Measurements from ENCODE around the gene SMAD4. TPM values are rescaled to one million over a fixed set of nuclear protein-coding genes. Genes with fewer than 3 reads are reported as not detected.
A peak's percentile ranks its signal among the peaks of the same experiment; 100 is the strongest.

The SMAD4 gene
- total RNA-seq (2021; ENCODE audit: unreplicated experiment) (96.3 TPM), Bru-seq, nascent RNA (percentile 92 among the genes with signal in this experiment), BruChase-seq, experiment 1, labeled RNA remaining after a 6-hour chase (percentile 96 among the genes with signal in this experiment), BruChase-seq, experiment 2, labeled RNA remaining after a 2-hour chase (percentile 94 among the genes with signal in this experiment)
- 55.6 and 61.8 TPM in 2 replicates for polyA plus RNA-seq (2012)
- long read RNA-seq, full-length matches to known transcripts, result 96 of 149 reads
- long read RNA-seq, partial matches to known transcripts, result 30 of 149 reads
- long read RNA-seq, other reads (novel, unspliced or antisense), result 23 of 149 reads

DNA sequence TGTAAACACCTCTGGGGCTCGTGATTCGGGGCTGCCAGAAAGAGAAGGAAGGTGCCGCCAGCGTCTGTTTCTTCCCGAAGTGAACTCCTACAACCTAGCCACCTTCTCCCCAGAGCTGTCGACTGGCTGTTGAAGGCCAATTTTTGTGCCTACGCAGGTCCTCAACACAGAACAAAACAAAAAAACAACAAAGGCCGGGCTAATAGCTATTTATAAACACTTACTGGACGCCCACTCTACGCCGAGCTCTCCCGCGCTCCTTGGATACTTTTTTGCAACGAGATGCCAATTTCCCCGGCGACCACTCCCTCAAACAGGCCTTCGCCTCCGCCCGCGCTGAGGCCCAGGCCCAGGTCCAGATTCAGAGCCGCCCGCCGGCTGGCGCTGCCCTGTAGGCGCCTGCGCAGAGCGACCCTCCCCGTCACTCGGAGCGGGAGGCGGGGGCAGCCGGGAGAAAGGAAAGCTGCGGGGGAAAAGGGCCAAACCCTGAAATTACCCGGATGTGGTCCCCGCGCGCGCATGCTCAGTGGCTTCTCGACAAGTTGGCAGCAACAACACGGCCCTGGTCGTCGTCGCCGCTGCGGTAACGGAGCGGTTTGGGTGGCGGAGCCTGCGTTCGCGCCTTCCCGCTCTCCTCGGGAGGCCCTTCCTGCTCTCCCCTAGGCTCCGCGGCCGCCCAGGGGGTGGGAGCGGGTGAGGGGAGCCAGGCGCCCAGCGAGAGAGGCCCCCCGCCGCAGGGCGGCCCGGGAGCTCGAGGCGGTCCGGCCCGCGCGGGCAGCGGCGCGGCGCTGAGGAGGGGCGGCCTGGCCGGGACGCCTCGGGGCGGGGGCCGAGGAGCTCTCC, at the start of gene SMAD4:
Gene SMAD4 (plus strand): TSS at position 520 of the 843 bp plus-strand sequence. CDS start 16,834 bp downstream, outside the sequence.
- H3K9me2 ChIP-seq (ENCODE audit: insufficient read depth), result no peaks in the 10 kb centered on the region
- peak; percentile 87 for ATAC-seq
- ChIA-PET POLR2A (interaction anchor here (0.6 to 1.0 kb wide), 2 partner anchors 63 to 168 kb away, joined by 3 read pairs; partner anchors contain the start of gene MEX3C), RAD21 (ENCODE audit: low non-redundant PET in 1 of 2, low total read pairs in 2 of 2, uncharacterized antibody in 2 of 2, unreplicated experiment in 2 of 2) (no interaction called here), CTCF (no interaction called here)
- BruUV-seq (replicated peaks), result TSS peak; percentile 66
- no peak within 1 kb of the TSS for H2AFZ ChIP-seq (ENCODE audit: low read depth, low read length, poor library complexity, severe bottlenecking)
- peak within 1 kb of the TSS; percentile 67 to 68 for H3K4me3 ChIP-seq (replicated peaks in 1 of 2; ENCODE audit: low read depth in 1 of 2, low read length in 2 of 2)
- H3K36me3 ChIP-seq (ENCODE audit: control insufficient read depth in 1 of 2, insufficient read depth in 2 of 2, low read length in 2 of 2), result peaks cover 3 to 5% of the 10 kb centered on the region in 2 experiments; a peak in 2 of 4 replicates
- no peaks in the 10 kb centered on the region for H3K27me3 ChIP-seq (ENCODE audit: insufficient read depth, low read length)
- peak within 1 kb of the TSS; percentile 86 for H3K4me2 ChIP-seq (ENCODE audit: low read length)
- H3K4me1 ChIP-seq (ENCODE audit: control insufficient read depth in 1 of 2, insufficient read depth in 2 of 2, low read length in 2 of 2), result peaks cover 14 to 31% of the 10 kb centered on the region in 2 experiments; a peak in 3 of 4 replicates
- intact Hi-C loops (cut with micrococcal nuclease), result loop anchor here (5.0 kb wide), 2 partner anchors 63 to 208 kb away; partner anchors contain the start of genes ELAC1 and MRO
- peaks cover 44% of the 10 kb centered on the region for H3K79me2 ChIP-seq (ENCODE audit: insufficient read depth, low read length)
- H3K9me3 ChIP-seq (ENCODE audit: control insufficient read depth in 1 of 2, insufficient read depth in 1 of 2, low read depth in 1 of 2, low read length in 2 of 2), result no peaks in the 10 kb centered on the region
- H3K27ac ChIP-seq (ENCODE audit: low read depth, low read length), result peak within 1 kb of the TSS; percentile 98
- H4K20me1 ChIP-seq (ENCODE audit: insufficient read depth), result peaks cover 22% of the 10 kb centered on the region
- peak within 1 kb of the TSS; percentile 66 for H3K9ac ChIP-seq (ENCODE audit: low read length)
- peak; percentile 86 for DNase-seq (ENCODE audit: low read depth, low spot score)
- TF ChIP-seq SIN3A (IDR thresholded peaks at IDR 0.05; ENCODE audit: low read depth), result peak; percentile 4; the same call in 1 of the 2 replicates
- TF ChIP-seq, protein P1, sequence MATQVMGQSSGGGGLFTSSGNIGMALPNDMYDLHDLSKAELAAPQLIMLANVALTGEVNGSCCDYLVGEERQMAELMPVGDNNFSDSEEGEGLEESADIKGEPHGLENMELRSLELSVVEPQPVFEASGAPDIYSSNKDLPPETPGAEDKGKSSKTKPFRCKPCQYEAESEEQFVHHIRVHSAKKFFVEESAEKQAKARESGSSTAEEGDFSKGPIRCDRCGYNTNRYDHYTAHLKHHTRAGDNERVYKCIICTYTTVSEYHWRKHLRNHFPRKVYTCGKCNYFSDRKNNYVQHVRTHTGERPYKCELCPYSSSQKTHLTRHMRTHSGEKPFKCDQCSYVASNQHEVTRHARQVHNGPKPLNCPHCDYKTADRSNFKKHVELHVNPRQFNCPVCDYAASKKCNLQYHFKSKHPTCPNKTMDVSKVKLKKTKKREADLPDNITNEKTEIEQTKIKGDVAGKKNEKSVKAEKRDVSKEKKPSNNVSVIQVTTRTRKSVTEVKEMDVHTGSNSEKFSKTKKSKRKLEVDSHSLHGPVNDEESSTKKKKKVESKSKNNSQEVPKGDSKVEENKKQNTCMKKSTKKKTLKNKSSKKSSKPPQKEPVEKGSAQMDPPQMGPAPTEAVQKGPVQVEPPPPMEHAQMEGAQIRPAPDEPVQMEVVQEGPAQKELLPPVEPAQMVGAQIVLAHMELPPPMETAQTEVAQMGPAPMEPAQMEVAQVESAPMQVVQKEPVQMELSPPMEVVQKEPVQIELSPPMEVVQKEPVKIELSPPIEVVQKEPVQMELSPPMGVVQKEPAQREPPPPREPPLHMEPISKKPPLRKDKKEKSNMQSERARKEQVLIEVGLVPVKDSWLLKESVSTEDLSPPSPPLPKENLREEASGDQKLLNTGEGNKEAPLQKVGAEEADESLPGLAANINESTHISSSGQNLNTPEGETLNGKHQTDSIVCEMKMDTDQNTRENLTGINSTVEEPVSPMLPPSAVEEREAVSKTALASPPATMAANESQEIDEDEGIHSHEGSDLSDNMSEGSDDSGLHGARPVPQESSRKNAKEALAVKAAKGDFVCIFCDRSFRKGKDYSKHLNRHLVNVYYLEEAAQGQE (IDR thresholded peaks at IDR 0.05; ENCODE audit: low read depth), result no peak
- no peak for TF ChIP-seq RAD21 (IDR thresholded peaks at IDR 0.05; ENCODE audit: low read depth)
- peak; percentile 96 for TF ChIP-seq POLR2AphosphoS5 (IDR thresholded peaks at IDR 0.05; ENCODE audit: low read depth, low read length)
- TF ChIP-seq ZNF274 (IDR thresholded peaks at IDR 0.05; ENCODE audit: low read depth, low read length), result no peak
- TF ChIP-seq EZH2phosphoT487 (IDR thresholded peaks at IDR 0.05; ENCODE audit: borderline replicate concordance), result no peak
- TF ChIP-seq FOSL1 (IDR thresholded peaks at IDR 0.05; ENCODE audit: low read depth), result no peak
- TF ChIP-seq, protein P2, sequence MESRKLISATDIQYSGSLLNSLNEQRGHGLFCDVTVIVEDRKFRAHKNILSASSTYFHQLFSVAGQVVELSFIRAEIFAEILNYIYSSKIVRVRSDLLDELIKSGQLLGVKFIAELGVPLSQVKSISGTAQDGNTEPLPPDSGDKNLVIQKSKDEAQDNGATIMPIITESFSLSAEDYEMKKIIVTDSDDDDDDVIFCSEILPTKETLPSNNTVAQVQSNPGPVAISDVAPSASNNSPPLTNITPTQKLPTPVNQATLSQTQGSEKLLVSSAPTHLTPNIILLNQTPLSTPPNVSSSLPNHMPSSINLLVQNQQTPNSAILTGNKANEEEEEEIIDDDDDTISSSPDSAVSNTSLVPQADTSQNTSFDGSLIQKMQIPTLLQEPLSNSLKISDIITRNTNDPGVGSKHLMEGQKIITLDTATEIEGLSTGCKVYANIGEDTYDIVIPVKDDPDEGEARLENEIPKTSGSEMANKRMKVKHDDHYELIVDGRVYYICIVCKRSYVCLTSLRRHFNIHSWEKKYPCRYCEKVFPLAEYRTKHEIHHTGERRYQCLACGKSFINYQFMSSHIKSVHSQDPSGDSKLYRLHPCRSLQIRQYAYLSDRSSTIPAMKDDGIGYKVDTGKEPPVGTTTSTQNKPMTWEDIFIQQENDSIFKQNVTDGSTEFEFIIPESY (IDR thresholded peaks at IDR 0.05; ENCODE audit: extremely low read depth, insufficient replicate concordance, low read length), result no peak
- TF ChIP-seq EZH2 (IDR thresholded peaks at IDR 0.05), result no peak
- no peak for TF ChIP-seq YY1 (IDR thresholded peaks at IDR 0.05; ENCODE audit: extremely low read depth, insufficient replicate concordance, low read depth, low read length)
- TF ChIP-seq, protein P3, sequence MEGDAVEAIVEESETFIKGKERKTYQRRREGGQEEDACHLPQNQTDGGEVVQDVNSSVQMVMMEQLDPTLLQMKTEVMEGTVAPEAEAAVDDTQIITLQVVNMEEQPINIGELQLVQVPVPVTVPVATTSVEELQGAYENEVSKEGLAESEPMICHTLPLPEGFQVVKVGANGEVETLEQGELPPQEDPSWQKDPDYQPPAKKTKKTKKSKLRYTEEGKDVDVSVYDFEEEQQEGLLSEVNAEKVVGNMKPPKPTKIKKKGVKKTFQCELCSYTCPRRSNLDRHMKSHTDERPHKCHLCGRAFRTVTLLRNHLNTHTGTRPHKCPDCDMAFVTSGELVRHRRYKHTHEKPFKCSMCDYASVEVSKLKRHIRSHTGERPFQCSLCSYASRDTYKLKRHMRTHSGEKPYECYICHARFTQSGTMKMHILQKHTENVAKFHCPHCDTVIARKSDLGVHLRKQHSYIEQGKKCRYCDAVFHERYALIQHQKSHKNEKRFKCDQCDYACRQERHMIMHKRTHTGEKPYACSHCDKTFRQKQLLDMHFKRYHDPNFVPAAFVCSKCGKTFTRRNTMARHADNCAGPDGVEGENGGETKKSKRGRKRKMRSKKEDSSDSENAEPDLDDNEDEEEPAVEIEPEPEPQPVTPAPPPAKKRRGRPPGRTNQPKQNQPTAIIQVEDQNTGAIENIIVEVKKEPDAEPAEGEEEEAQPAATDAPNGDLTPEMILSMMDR (IDR thresholded peaks at IDR 0.05 in 2 of 3, conservative IDR thresholded peaks at IDR 0.05 in 1 of 3; ENCODE audit: borderline replicate concordance in 1 of 3, insufficient read depth in 1 of 3, low read depth in 2 of 3, low read length in 2 of 3), result no peak
- no peak for TF ChIP-seq SP1 (IDR thresholded peaks at IDR 0.05; ENCODE audit: low read depth)
- TF ChIP-seq CBX3 (IDR thresholded peaks at IDR 0.05; ENCODE audit: low read depth), result no peak
- TF ChIP-seq, protein P4, sequence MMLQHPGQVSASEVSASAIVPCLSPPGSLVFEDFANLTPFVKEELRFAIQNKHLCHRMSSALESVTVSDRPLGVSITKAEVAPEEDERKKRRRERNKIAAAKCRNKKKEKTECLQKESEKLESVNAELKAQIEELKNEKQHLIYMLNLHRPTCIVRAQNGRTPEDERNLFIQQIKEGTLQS (IDR thresholded peaks at IDR 0.05), result no peak
- peak; percentile 95 for TF ChIP-seq ZFX (IDR thresholded peaks at IDR 0.05)
- peak; percentile 83 for TF ChIP-seq POLR2A (IDR thresholded peaks at IDR 0.05; ENCODE audit: borderline replicate concordance, extremely low read depth, insufficient read depth, insufficient read length)

Data from HCT116 (cell line).